NT2/D1 (cell line): Measurements from ENCODE around the gene PNRC1.

Experiments
- SUZ12 ChIP-seq: IDR thresholded peaks from 2 replicates; pipeline ENCODE4 v1.6.1; 2011; ENCODE audit not compliant: insufficient read length, insufficient read depth; ENCODE audit errors: extremely low read depth
- YY1 ChIP-seq: IDR thresholded peaks from 2 replicates; pipeline ENCODE4 v1.6.1; 2011; ENCODE audit not compliant: insufficient read length, insufficient read depth
- ZNF274 ChIP-seq: IDR thresholded peaks from 2 replicates; pipeline ENCODE4 v1.6.1; 2011; ENCODE audit warnings: mild to moderate bottlenecking, low read depth, low read length

DNA sequence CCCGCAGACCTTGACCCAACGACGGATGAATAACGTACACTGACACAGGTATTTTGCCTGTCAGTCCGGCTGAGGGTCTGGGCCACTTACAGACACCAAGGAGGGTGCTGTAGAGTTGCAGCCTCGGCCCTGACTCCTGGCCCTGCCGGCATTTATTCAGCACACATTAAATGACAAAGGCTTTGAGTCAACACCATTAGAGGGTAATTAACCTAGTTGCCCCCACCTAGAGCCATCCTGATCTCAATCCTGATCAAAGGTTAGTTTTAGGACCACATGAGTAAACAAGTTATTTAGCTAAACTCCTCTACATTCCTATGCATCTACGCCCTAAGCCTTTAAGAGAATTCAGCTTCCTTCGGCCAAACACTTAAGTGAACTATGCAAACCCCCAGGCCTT lies 53.4 kb downstream of the PNRC1 start:
- TF ChIP-seq ZNF274 (no peak), SUZ12 (no peak), YY1 (no peak)
